H1 (cell line): Measurements from ENCODE around the gene LUZP1. TPM values are rescaled to one million over a fixed set of nuclear protein-coding genes. Genes with fewer than 3 reads are reported as not detected.

Experiments
- CTCF ChIA-PET: fragments of 300-600 bp; sonication (Branson Sonifier 250); formaldehyde crosslinking; loops from one replicate; lab custom pipeline; 2021; ENCODE audit not compliant: partially characterized antibody; lab: Charles Lee
- POLR2A ChIA-PET: fragments of 300-600 bp; sonication (Branson Sonifier 250); formaldehyde crosslinking; loops from one replicate; lab custom pipeline; 2021; ENCODE audit warnings: inconsistent platforms; ENCODE audit not compliant: partially characterized antibody; lab: Charles Lee
- DNase-seq, 2 experiments: peaks; one replicate each; pipeline versions ENCODE4 v3.0.0 to v3.0.0-alpha.2; 2010 to 2022; ENCODE audit warnings: low spot score in 2 of 2, low read depth in 1 of 2, mixed read lengths in 1 of 2
- FAIRE-seq: peaks from 2 replicates; lab custom pipeline; 2011; peaks lifted over from hg19 to GRCh38; lab: Jason Lieb, UNC
- H2AFZ ChIP-seq: 2 replicates; pipeline ENCODE4 v1.8.1; 2012; ENCODE audit warnings: low read length, inconsistent platforms
- H2AK5ac ChIP-seq: 2 replicates; pipeline ENCODE4 v1.6.1; 2013; ENCODE audit warnings: low read depth, low read length
- H2BK120ac ChIP-seq: replicated peaks from 2 replicates; pipeline ENCODE3; 2013; ENCODE audit warnings: low read depth, low read length, inconsistent platforms
- H2BK12ac ChIP-seq: 2 replicates; pipeline ENCODE4 v1.6.1; 2013; ENCODE audit warnings: low read depth, low read length
- H2BK15ac ChIP-seq: 2 replicates; pipeline ENCODE4 v1.6.1; 2013; ENCODE audit warnings: low read length
- H2BK20ac ChIP-seq: 2 replicates; pipeline ENCODE4 v1.6.1; 2013; ENCODE audit warnings: low read length
- H2BK5ac ChIP-seq: 2 replicates; pipeline ENCODE4 v1.6.1; 2013; ENCODE audit warnings: low read depth, low read length
- H3K14ac ChIP-seq: 2 replicates; pipeline ENCODE4 v1.6.1; 2013; ENCODE audit warnings: inconsistent platforms; ENCODE audit not compliant: insufficient read length
- H3K18ac ChIP-seq: 2 replicates; pipeline ENCODE4 v1.6.1; 2013; ENCODE audit warnings: low read length; ENCODE audit errors: extremely low read depth
- H3K23ac ChIP-seq: 2 replicates; pipeline ENCODE4 v1.6.1; 2013; ENCODE audit warnings: inconsistent platforms; ENCODE audit not compliant: insufficient read length
- H3K23me2 ChIP-seq: 2 replicates; pipeline ENCODE4 v1.6.1; 2013; ENCODE audit warnings: low read depth, low read length
- H3K27ac ChIP-seq: 2 replicates; pipeline ENCODE4 v1.6.1; 2011; ENCODE audit warnings: low read depth, low read length, inconsistent platforms
- H3K27me3 ChIP-seq, 4 experiments: replicated peaks in 1 of 4; 1 replicate in 1 of 4; 2 replicates in 3 of 4; pipeline versions ENCODE4 v1.6.1 to v1.8.1; 2011 to 2013; ENCODE audit warnings: low read length in 3 of 4, mild to moderate bottlenecking in 3 of 4, inconsistent platforms in 2 of 4, mixed read lengths in 2 of 4, moderate library complexity in 1 of 4; ENCODE audit not compliant: control insufficient read depth in 3 of 4, insufficient read depth in 3 of 4; ENCODE audit errors: extremely low read depth in 1 of 4
- H3K36me3 ChIP-seq, 4 experiments: 2 replicates each; pipeline versions ENCODE4 v1.6.1 to v1.8.1; 2011 to 2013; ENCODE audit warnings: mild to moderate bottlenecking in 4 of 4, low read length in 3 of 4, moderate library complexity in 2 of 4, control low read depth in 1 of 4, inconsistent platforms in 1 of 4; ENCODE audit not compliant: insufficient read depth in 4 of 4, control insufficient read depth in 2 of 4
- H3K4ac ChIP-seq: replicated peaks from 2 replicates; pipeline ENCODE3; 2013; ENCODE audit warnings: low read length, low read depth, mixed read lengths, inconsistent platforms; ENCODE audit not compliant: insufficient read length
- H3K4me1 ChIP-seq, 4 experiments: replicated peaks in 1 of 4; 1 replicate in 1 of 4; 2 replicates in 3 of 4; pipeline versions ENCODE4 v1.6.1 to v1.8.1; 2011 to 2013; ENCODE audit warnings: low read length in 3 of 4, inconsistent platforms in 2 of 4, mixed read lengths in 1 of 4; ENCODE audit not compliant: insufficient read depth in 4 of 4, control insufficient read depth in 3 of 4
- H3K4me2 ChIP-seq, 2 experiments: 2 replicates each; pipeline versions ENCODE4 v1.6.1 to v1.8.1; 2011 to 2013; ENCODE audit warnings: low read depth in 2 of 2, low read length in 2 of 2, control low read depth in 1 of 2, inconsistent platforms in 1 of 2, mild to moderate bottlenecking in 1 of 2; ENCODE audit not compliant: insufficient read depth in 1 of 2
- H3K4me3 ChIP-seq, 4 experiments: fragments of 200-600, 300-600 bp in 1 of 4; sonication (generic), shearing (Covaris generic), sonication (Bioruptor Twin) in 1 of 4; 2 replicates each; pipeline versions ENCODE4 v1.5.1 to v1.8.1; 2011 to 2016; ENCODE audit warnings: low read length in 4 of 4, low read depth in 3 of 4, control low read depth in 2 of 4, inconsistent platforms in 2 of 4, mild to moderate bottlenecking in 2 of 4, mixed read lengths in 1 of 4, moderate library complexity in 1 of 4; ENCODE audit not compliant: insufficient read depth in 2 of 4; ENCODE audit errors: extremely low read depth in 1 of 4
- H3K56ac ChIP-seq: replicated peaks from 2 replicates; pipeline ENCODE3; 2013; ENCODE audit warnings: low read depth, mild to moderate bottlenecking, mixed read lengths, low read length, inconsistent platforms; ENCODE audit not compliant: insufficient read length
- H3K79me1 ChIP-seq: 2 replicates; pipeline ENCODE4 v1.6.1; 2013; ENCODE audit warnings: low read depth, low read length, control low read depth
- H3K79me2 ChIP-seq, 2 experiments: 2 replicates each; pipeline versions ENCODE4 v1.6.1 to v1.8.1; 2012 to 2013; ENCODE audit warnings: low read length in 2 of 2, mild to moderate bottlenecking in 2 of 2, inconsistent platforms in 1 of 2; ENCODE audit not compliant: insufficient read depth in 2 of 2, control insufficient read depth in 1 of 2
- H3K9ac ChIP-seq, 4 experiments: replicated peaks in 1 of 4; 1 replicate in 1 of 4; 2 replicates in 3 of 4; pipeline versions ENCODE4 v1.6.1 to v1.8.1; 2011 to 2013; ENCODE audit warnings: low read depth in 3 of 4, low read length in 3 of 4, control low read depth in 2 of 4, mild to moderate bottlenecking in 2 of 4, moderate library complexity in 2 of 4, inconsistent platforms in 1 of 4; ENCODE audit errors: extremely low read depth in 1 of 4
- H3K9me3 ChIP-seq, 2 experiments: 2 replicates each; pipeline versions ENCODE4 v1.6.1 to v1.8.1; 2012 to 2013; ENCODE audit warnings: mild to moderate bottlenecking in 2 of 2, moderate library complexity in 2 of 2, control low read depth in 1 of 2, inconsistent platforms in 1 of 2, low read depth in 1 of 2, low read length in 1 of 2, mixed read lengths in 1 of 2; ENCODE audit not compliant: insufficient read depth in 2 of 2
- H4K20me1 ChIP-seq, 2 experiments: replicated peaks in 1 of 2; 2 replicates each; pipeline versions ENCODE3 to v1.8.1; 2011 to 2013; ENCODE audit warnings: inconsistent platforms in 2 of 2, low read length in 2 of 2, mild to moderate bottlenecking in 1 of 2; ENCODE audit not compliant: insufficient read depth in 2 of 2, control insufficient read depth in 1 of 2
- H4K5ac ChIP-seq: 2 replicates; pipeline ENCODE4 v1.6.1; 2013; ENCODE audit warnings: low read length, low read depth, mixed read lengths, inconsistent platforms; ENCODE audit not compliant: insufficient read length
- H4K8ac ChIP-seq: 2 replicates; pipeline ENCODE4 v1.8.0; 2013; ENCODE audit warnings: mild to moderate bottlenecking, moderate library complexity, low read length, inconsistent platforms; ENCODE audit not compliant: insufficient read depth; ENCODE audit errors: extremely low read depth
- H4K91ac ChIP-seq: replicated peaks from 2 replicates; pipeline ENCODE3; 2013; ENCODE audit warnings: low read length, mixed read lengths, inconsistent platforms; ENCODE audit not compliant: insufficient read length
- JUN ChIP-seq: IDR thresholded peaks from 2 replicates; pipeline ENCODE4 v1.6.1; 2011; ENCODE audit warnings: low read depth, mild to moderate bottlenecking, improper control_type of control experiment, low read length
- RBBP5 ChIP-seq: IDR thresholded peaks from 2 replicates; pipeline ENCODE4 v1.7.1; 2012; ENCODE audit warnings: low read depth, mild to moderate bottlenecking, inconsistent platforms, low read length, moderate library complexity, borderline replicate concordance
- SIN3A ChIP-seq, 2 experiments: IDR thresholded peaks in 1 of 2; conservative IDR thresholded peaks in 1 of 2; 2 replicates each; pipeline ENCODE4 v1.6.1; 2011 to 2012; ENCODE audit warnings: low read length in 2 of 2, improper control_type of control experiment in 1 of 2, low read depth in 1 of 2, mild to moderate bottlenecking in 1 of 2
- SIX5 ChIP-seq: IDR thresholded peaks from 2 replicates; pipeline ENCODE4 v1.6.1; 2011; ENCODE audit warnings: mild to moderate bottlenecking, low read depth, low read length
- WGBS, 2 experiments: shearing (Covaris generic) in 1 of 2; methylation state at CpG; one replicate each; pipeline versions ENCODE4 v1.1.6 to v1.1.7; 2013 to 2015; ENCODE audit warnings: low lambda C conversion rate in 2 of 2, mixed read lengths in 2 of 2, inconsistent platforms in 1 of 2, low coverage in 1 of 2, missing lambda C conversion rate in 1 of 2; ENCODE audit not compliant: insufficient replicate concordance in 2 of 2, insufficient coverage in 1 of 2, insufficient read length in 1 of 2; ENCODE audit errors: extremely low coverage in 1 of 2, missing lambda C conversion rate in 1 of 2; 5-methylcytosine and 5-hydroxymethylcytosine counted together
- polyA plus RNA-seq, 7 experiments: library from polyadenylated mRNA; depleted of rRNA in 3 of 7; stranded (reverse) in 5 of 7; unstranded in 2 of 7; fragments of >200 nt in 5 of 7; fragments of 200-250 nt in 2 of 7; gene quantifications; 1 replicate in 5 of 7; 2 replicates in 1 of 7; 4 replicates in 1 of 7; pipeline versions ENCODE4 v1.2.1 to v1.2.3, GENCODE V29; 2011 to 2013; ENCODE audit warnings: missing spikeins in 2 of 7, mixed read lengths in 2 of 7
- total RNA-seq: library from RNA; stranded (reverse); fragmentation: NEBNext Ultra II Directional; extraction: Animal tissue kit (Norgen Biotek cat#: 25700); gene quantifications from 2 replicates; pipeline ENCODE4 v1.2.1, GENCODE V29; 2021

Gene LUZP1
- total and polyA plus RNA-seq, 2 of the 8 experiments (the other 6 are each of a cell fraction or from before 2014, with no cell fraction given), result 14.0 to 60.5 TPM

GRCh38 chr1:23210963-23211362 is 42.3 kb upstream of the LUZP1 start:
- DNase-seq (no peak), FAIRE-seq (no peak)
- Histone ChIP-seq H3K36me3 (peaks cover 0 to 3% (median 3%) of the 10 kb centered on the region in 4 experiments; a peak in 2 of 8 replicates), H3K56ac (no peak overlapping the region), H2AK5ac (no peak overlapping the region), H3K23ac (no peak overlapping the region), H3K9me3 (no peaks in the 10 kb centered on the region), H2BK20ac (no peak overlapping the region), H3K27me3 (no peaks in the 10 kb centered on the region), H4K8ac (no peak overlapping the region), H2BK120ac (no peak overlapping the region), H4K5ac (no peak overlapping the region), H2BK5ac (no peak overlapping the region), H4K20me1 (peaks cover 0 to 3% of the 10 kb centered on the region in 2 experiments), H3K4me3 (no peak overlapping the region), H2BK12ac (no peak overlapping the region), H2AFZ (no peak overlapping the region), H3K4me2 (no peak overlapping the region), H3K14ac (no peak overlapping the region), H3K18ac (no peak overlapping the region), H3K27ac (no peak overlapping the region), H3K4ac (no peak overlapping the region), H3K4me1 (peaks cover 3 to 7% (median 3%) of the 10 kb centered on the region in 4 experiments), H3K79me2 (peaks cover 0 to 2% of the 10 kb centered on the region in 2 experiments; a peak in 1 of 4 replicates), H3K79me1 (peaks cover 3% of the 10 kb centered on the region; the same call in 1 of the 2 replicates), H3K23me2 (no peaks in the 10 kb centered on the region), H2BK15ac (no peak overlapping the region), H3K9ac (no peak overlapping the region), H4K91ac (no peak overlapping the region)
- 88% methylated on average over 2 of the region's 2 CpGs; no CpG with 5 or more reads in 1 of the 2 experiments for WGBS, 2 experiments
- POLR2A ChIA-PET, result interaction anchor here (1.7 kb wide), 2 partner anchors 44 kb away, joined by 4 read pairs; no protein-coding TSS in a partner anchor
- CTCF ChIA-PET, result interaction anchor here (0.9 to 6.3 kb wide), 20 partner anchors 10 to 221 kb away, joined by 3 to 30 read pairs (median 4); no protein-coding TSS in a partner anchor
- TF ChIP-seq RBBP5, result no peak
- no peak for TF ChIP-seq SIX5
- no peak for TF ChIP-seq SIN3A (conservative IDR thresholded peaks at IDR 0.05 in 1 of 2, IDR thresholded peaks at IDR 0.05 in 1 of 2; ENCODE audit: low read depth in 1 of 2, low read length in 2 of 2)
- TF ChIP-seq JUN, result no peak
